ENCODE measurements around the gene GDF15.

The GDF15 gene

GRCh38 chr19:18419195-18419698 lies 33.3 kb downstream of the GDF15 start, which contains the start of gene SSBP4:
Gene SSBP4, plus strand, starts transcription at chr19:18419398. Its CDS starts 251 bp downstream, at chr19:18419649.
- H3K27ac ChIP-seq: peak within 1 kb of the TSS; percentile 84
- TF ChIP-seq ZFX (IDR thresholded peaks at IDR 0.05): peak; percentile 62; the same call in 1 of the 2 replicates
- TF ChIP-seq CTCF (conservative IDR thresholded peaks at IDR 0.05): peak; percentile 92

GRCh38 chr19:18419699-18420460 lies 33.9 kb downstream of the GDF15 start:
- peak overlapping the region; percentile 84 for H3K27ac ChIP-seq
- TF ChIP-seq ZFX (IDR thresholded peaks at IDR 0.05): peak; percentile 33; the same call in 1 of the 2 replicates
- TF ChIP-seq CTCF (conservative IDR thresholded peaks at IDR 0.05): peak; percentile 59; the same call in 1 of the 2 replicates

- no peak for TF ChIP-seq ZFX (IDR thresholded peaks at IDR 0.05)
- TF ChIP-seq CTCF (conservative IDR thresholded peaks at IDR 0.05): no peak
These were observed 35.0 kb downstream of the GDF15 start for GRCh38 chr19:18420930-18421329.

GRCh38 chr19:18421371-18421959 lies 35.5 kb downstream of the GDF15 start:
- TF ChIP-seq ZFX (IDR thresholded peaks at IDR 0.05) (no peak), CTCF (conservative IDR thresholded peaks at IDR 0.05) (no peak)
- H3K27ac ChIP-seq: no peak overlapping the region

More at GRCh38 chr19:18420930-18421329, 35.0 kb downstream of the GDF15 start:
- no peak overlapping the region for H3K27ac ChIP-seq

- no peak for TF ChIP-seq ZFX (IDR thresholded peaks at IDR 0.05)
- no peak for TF ChIP-seq CTCF (conservative IDR thresholded peaks at IDR 0.05)
- H3K27ac ChIP-seq: no peak overlapping the region
These were observed 36.7 kb downstream of the GDF15 start for GRCh38 chr19:18422530-18423191.

GRCh38 chr19:18423258-18424020 lies 37.5 kb downstream of the GDF15 start:
- no peak for TF ChIP-seq CTCF (conservative IDR thresholded peaks at IDR 0.05)
- TF ChIP-seq ZFX (IDR thresholded peaks at IDR 0.05): no peak
- H3K27ac ChIP-seq: no peak overlapping the region
